GM23338 (cell line): ENCODE data around the gene SLTM. TPM values are rescaled to one million over a fixed set of nuclear protein-coding genes. Genes with fewer than 3 reads are reported as not detected.

Experiments
- ATAC-seq: fragments of 200-7000 bp; cut with Tn5 transposase; 3 replicates; pipeline ENCODE4 v1.9.1; 2020
- DNase-seq: peaks from one replicate; pipeline ENCODE4 v3.0.0-alpha.2; 2015; ENCODE audit warnings: low spot score
- H2AFZ ChIP-seq: fragments of 200-600 bp; sonication (generic); 2 replicates; pipeline ENCODE4 v1.8.0; 2016; ENCODE audit warnings: antibody characterized with exemption, mild to moderate bottlenecking, moderate library complexity
- H3F3A ChIP-seq: fragments of 200-600 bp; sonication (generic); replicated peaks from 2 replicates; pipeline ENCODE4 v1.8.0; 2017; ENCODE audit warnings: antibody characterized with exemption, mixed run types, low read depth
- H3K27ac ChIP-seq: fragments of 200-600 bp; sonication (generic); 2 replicates; pipeline ENCODE4 v1.6.1; 2016; ENCODE audit warnings: low read depth
- H3K27me3 ChIP-seq: fragments of 200-600 bp; sonication (generic); 2 replicates; pipeline ENCODE4 v1.8.0; 2016; ENCODE audit warnings: mild to moderate bottlenecking, mixed run types, moderate library complexity; ENCODE audit not compliant: insufficient read depth
- H3K36me3 ChIP-seq: fragments of 200-600 bp; sonication (generic); 2 replicates; pipeline ENCODE4 v1.8.0; 2016; ENCODE audit warnings: mild to moderate bottlenecking; ENCODE audit not compliant: insufficient read depth
- H3K4me1 ChIP-seq: fragments of 200-600 bp; sonication (generic); 2 replicates; pipeline ENCODE4 v1.8.0; 2016; ENCODE audit warnings: mild to moderate bottlenecking, moderate library complexity; ENCODE audit not compliant: insufficient read depth
- H3K4me2 ChIP-seq: fragments of 200-600 bp; sonication (generic); 2 replicates; pipeline ENCODE4 v1.7.1; 2017; ENCODE audit warnings: mixed run types
- H3K4me3 ChIP-seq: fragments of 200-600 bp; sonication (generic); 2 replicates; pipeline ENCODE4 v1.6.1; 2016; ENCODE audit warnings: mixed run types
- H3K79me2 ChIP-seq: fragments of 200-600 bp; sonication (generic); replicated peaks from 2 replicates; pipeline ENCODE4 v1.8.0; 2017; ENCODE audit warnings: mild to moderate bottlenecking; ENCODE audit not compliant: insufficient read depth
- H3K9me2 ChIP-seq: fragments of 200-600 bp; sonication (generic); 2 replicates; pipeline ENCODE4 v1.8.0; 2017; ENCODE audit not compliant: insufficient read depth
- H4K20me1 ChIP-seq: fragments of 200-600 bp; sonication (generic); replicated peaks from 2 replicates; pipeline ENCODE4 v1.8.0; 2017; ENCODE audit warnings: mild to moderate bottlenecking; ENCODE audit not compliant: insufficient read depth
- H3K27ac Mint-ChIP-seq: 2 replicates; pipeline ENCODE4 v1.8.0; 2020; ENCODE audit warnings: inconsistent platforms, mild to moderate bottlenecking, moderate library complexity, mixed read lengths
- H3K27me3 Mint-ChIP-seq: 3 replicates; pipeline ENCODE4 v1.8.0; 2022; ENCODE audit warnings: low read depth, mild to moderate bottlenecking, moderate library complexity, mixed read lengths, inconsistent platforms; ENCODE audit not compliant: insufficient read depth, poor library complexity
- H3K36me3 Mint-ChIP-seq: 3 replicates; pipeline ENCODE4 v1.8.0; 2021; ENCODE audit warnings: low read depth, mild to moderate bottlenecking, inconsistent platforms, moderate library complexity, mixed read lengths
- H3K4me1 Mint-ChIP-seq: 3 replicates; pipeline ENCODE4 v1.8.0; 2020; ENCODE audit warnings: mild to moderate bottlenecking, inconsistent platforms, mixed read lengths
- H3K4me3 Mint-ChIP-seq: 3 replicates; pipeline ENCODE4 v1.8.0; 2021; ENCODE audit warnings: moderate library complexity, mild to moderate bottlenecking, inconsistent platforms, mixed read lengths
- H3K9me3 Mint-ChIP-seq: 3 replicates; pipeline ENCODE4 v1.8.0; 2020; ENCODE audit warnings: moderate library complexity, mild to moderate bottlenecking, inconsistent platforms, mixed read lengths
- CREB1 ChIP-seq: fragments of 250-450 bp; sonication (Bioruptor Pico); IDR thresholded peaks from 2 replicates; pipeline ENCODE4 v1.5.0; 2020; ENCODE audit warnings: low read depth, mild to moderate bottlenecking, moderate library complexity
- CTCF ChIP-seq, 2 experiments: fragments of 200-600 bp in 1 of 2; sonication (generic) in 1 of 2; conservative IDR thresholded peaks; 2 replicates each; pipeline versions ENCODE4 v1.5.1 to v1.6.1; 2016 to 2017; ENCODE audit warnings: antibody characterized with exemption in 2 of 2, low read depth in 2 of 2, mild to moderate bottlenecking in 2 of 2, moderate library complexity in 1 of 2
- ETS1 ChIP-seq: IDR thresholded peaks from 2 replicates; pipeline ENCODE4 v1.6.1; 2016; ENCODE audit warnings: antibody characterized with exemption
- NANOG ChIP-seq: IDR thresholded peaks from 2 replicates; pipeline ENCODE4 v1.6.1; 2016; ENCODE audit warnings: antibody characterized with exemption, borderline replicate concordance
- POLR2AphosphoS5 ChIP-seq: IDR thresholded peaks from 2 replicates; pipeline ENCODE4 v1.6.1; 2016; ENCODE audit warnings: antibody characterized with exemption, low read depth
- STAT1 ChIP-seq: IDR thresholded peaks from one replicate; pipeline ENCODE4 v1.6.1; 2016; ENCODE audit warnings: antibody characterized with exemption; ENCODE audit not compliant: unreplicated experiment
- ZNF331 ChIP-seq: fragments of 250-450 bp; sonication (Bioruptor Pico); IDR thresholded peaks from 2 replicates; pipeline ENCODE4 v1.5.0; 2020; ENCODE audit warnings: low read depth, mild to moderate bottlenecking, moderate library complexity
- ZNF462 ChIP-seq: fragments of 250-450 bp; sonication (Bioruptor Pico); IDR thresholded peaks from 2 replicates; pipeline ENCODE4 v1.5.0; 2020; ENCODE audit warnings: mild to moderate bottlenecking, moderate library complexity
- polyA plus RNA-seq: library from polyadenylated mRNA; unstranded; fragments of >200 nt; fragmentation: Nextera tagmentation; extraction: Ambion mirVana; gene quantifications from 2 replicates; pipeline ENCODE4 v1.2.1, GENCODE V29; 2016
- total RNA-seq: library from RNA; depleted of rRNA; stranded (reverse); fragments of >200 nt; shearing (Covaris generic); gene quantifications from 2 replicates; pipeline ENCODE4 v1.2.3, GENCODE V29; 2014

Gene SLTM
- total and polyA plus RNA-seq, 2 experiments from 2014 or later: 210 to 476 TPM

- H3K4me1 Mint-ChIP-seq: no peaks in the 10 kb centered on the region
- no peak for TF ChIP-seq STAT1
- TF ChIP-seq ZNF462 (CRISPR knock-in tag): no peak
- no peak for TF ChIP-seq NANOG
- TF ChIP-seq CREB1: no peak
- TF ChIP-seq CTCF (conservative IDR thresholded peaks at IDR 0.05; ENCODE audit: low read depth in 2 of 2): no peak
- no peak for TF ChIP-seq POLR2AphosphoS5
- TF ChIP-seq ETS1: no peak
- no peak for TF ChIP-seq ZNF331 (CRISPR knock-in tag)
Observed at GRCh38 chr15:58962662-58963565, 29.4 kb upstream of the SLTM start.

More at GRCh38 chr15:58962662-58963565, 29.4 kb upstream of the SLTM start:
- Histone ChIP-seq H3K79me2 (no peaks in the 10 kb centered on the region), H3K27me3 (no peaks in the 10 kb centered on the region), H3K27ac (no peak overlapping the region), H3K4me2 (no peak overlapping the region), H3F3A (no peaks in the 10 kb centered on the region), H3K4me3 (no peak overlapping the region), H4K20me1 (no peaks in the 10 kb centered on the region), H2AFZ (no peak overlapping the region), H3K36me3 (no peaks in the 10 kb centered on the region), H3K4me1 (no peaks in the 10 kb centered on the region), H3K9me2 (0 out of 2 replicates have a peak, but pooled peaks cover 2% of the 10 kb centered on the region)
- H3K27ac Mint-ChIP-seq: no peak overlapping the region
- no peak overlapping the region for H3K4me3 Mint-ChIP-seq
- ATAC-seq: no peak
- no peaks in the 10 kb centered on the region for H3K9me3 Mint-ChIP-seq
- no peak for DNase-seq
- no peaks in the 10 kb centered on the region for H3K36me3 Mint-ChIP-seq
- peaks cover 9% of the 10 kb centered on the region for H3K27me3 Mint-ChIP-seq
